H1 (cell line): ENCODE data around the gene PXDC1. TPM values are rescaled to one million over a fixed set of nuclear protein-coding genes. Genes with fewer than 3 reads are reported as not detected.

Source experiments
- KDM4A ChIP-seq: IDR thresholded peaks from one replicate; pipeline ENCODE4 v1.7.1; 2012; ENCODE audit warnings: low read depth, mild to moderate bottlenecking, moderate library complexity, low read length, inconsistent platforms; ENCODE audit not compliant: severe bottlenecking
- NANOG ChIP-seq: IDR thresholded peaks from 2 replicates; pipeline ENCODE4 v1.6.1; 2011; ENCODE audit warnings: low read length, low read depth, mild to moderate bottlenecking, inconsistent platforms; ENCODE audit not compliant: insufficient read depth, poor library complexity, severe bottlenecking
- TBP ChIP-seq: IDR thresholded peaks from 2 replicates; pipeline ENCODE4 v1.6.1; 2011; ENCODE audit warnings: low read depth, low read length, improper control_type of control experiment
- polyA plus RNA-seq, 7 experiments: library from polyadenylated mRNA; depleted of rRNA in 3 of 7; stranded (reverse) in 5 of 7; unstranded in 2 of 7; fragments of >200 nt in 5 of 7; fragments of 200-250 nt in 2 of 7; gene quantifications; 1 replicate in 5 of 7; 2 replicates in 1 of 7; 4 replicates in 1 of 7; pipeline versions ENCODE4 v1.2.1 to v1.2.3, GENCODE V29; 2011 to 2013; ENCODE audit warnings: missing spikeins in 2 of 7, mixed read lengths in 2 of 7
- total RNA-seq: library from RNA; stranded (reverse); fragmentation: NEBNext Ultra II Directional; extraction: Animal tissue kit (Norgen Biotek cat#: 25700); gene quantifications from 2 replicates; pipeline ENCODE4 v1.2.1, GENCODE V29; 2021

PXDC1 gene
- total and polyA plus RNA-seq, 2 of the 8 experiments (the other 6 are each of a cell fraction or from before 2014, with no cell fraction given): 1.7 to 2.0 TPM

GRCh38 chr6:3744901-3745470 lies 6.5 kb downstream of the PXDC1 start (continued):
- TF ChIP-seq NANOG (no peak), KDM4A (no peak), TBP (no peak)
- TF ChIP-seq, all 59 proteins: peak for 0
